Naive thymus-derived CD4-positive, alpha-beta T cell (primary cell): ENCODE data around the gene PPP3R1. TPM values are rescaled to one million over a fixed set of nuclear protein-coding genes. Genes with fewer than 3 reads are reported as not detected.

ENCODE experiments used
- ATAC-seq: fragments of 150-1000 bp; cut with Tn5 transposase; 2 replicates; pipeline ENCODE4 v1.10.0; 2021; ENCODE audit warnings: mild to moderate bottlenecking, moderate library complexity
- CTCF ChIA-PET: fragments of 350-600 bp; sonication (Branson Sonifier 250); formaldehyde crosslinking; loops from one replicate; lab custom pipeline; 2021; ENCODE audit warnings: antibody characterized with exemption; lab: Charles Lee
- POLR2A ChIA-PET: fragments of 350-600 bp; sonication (Branson Sonifier 250); formaldehyde crosslinking; loops from one replicate; lab custom pipeline; 2021; ENCODE audit warnings: antibody characterized with exemption, inconsistent platforms; lab: Charles Lee
- DNase-seq, 9 donors: peaks; one replicate each; pipeline versions ENCODE4 v3.0.0 to v3.0.0-alpha.2; 2020 to 2022; ENCODE audit warnings: mixed read lengths in 1 of 9
- H3K27ac ChIP-seq: one replicate; pipeline ENCODE4 v1.7.0; 2013; ENCODE audit warnings: mild to moderate bottlenecking, low read depth, low read length, moderate library complexity
- H3K27me3 ChIP-seq, 2 donors: one replicate each; pipeline ENCODE4 v1.7.0; 2013; ENCODE audit warnings: low read length in 2 of 2, mild to moderate bottlenecking in 2 of 2, moderate library complexity in 2 of 2; ENCODE audit not compliant: control insufficient read depth in 2 of 2, insufficient read depth in 2 of 2
- H3K36me3 ChIP-seq, 3 experiments: 1 replicate in 2 of 3; 2 replicates in 1 of 3; pipeline ENCODE4 v1.7.0; 2013; ENCODE audit warnings: low read length in 3 of 3, mild to moderate bottlenecking in 3 of 3, moderate library complexity in 1 of 3; ENCODE audit not compliant: insufficient read depth in 3 of 3, control insufficient read depth in 2 of 3
- H3K4me1 ChIP-seq, 2 donors: one replicate each; pipeline ENCODE4 v1.7.0; 2013; ENCODE audit warnings: low read length in 2 of 2, mild to moderate bottlenecking in 2 of 2, moderate library complexity in 1 of 2; ENCODE audit not compliant: control insufficient read depth in 2 of 2, insufficient read depth in 2 of 2
- H3K4me3 ChIP-seq: 2 replicates; pipeline ENCODE4 v1.7.0; 2013; ENCODE audit warnings: mild to moderate bottlenecking, low read length
- H3K9me3 ChIP-seq, 3 experiments: 1 replicate in 2 of 3; 2 replicates in 1 of 3; pipeline ENCODE4 v1.7.0; 2013; ENCODE audit warnings: low read length in 3 of 3; ENCODE audit not compliant: control insufficient read depth in 2 of 3
- H3K27ac Mint-ChIP-seq, 9 donors: one replicate each; pipeline ENCODE4 v1.8.0; 2020 to 2022; ENCODE audit warnings: mixed read lengths in 9 of 9, mild to moderate bottlenecking in 8 of 9, moderate library complexity in 5 of 9, inconsistent platforms in 2 of 9
- H3K27me3 Mint-ChIP-seq, 5 donors: one replicate each; pipeline ENCODE4 v1.8.0; 2021 to 2022; ENCODE audit warnings: mixed read lengths in 5 of 5, mild to moderate bottlenecking in 1 of 5
- H3K36me3 Mint-ChIP-seq, 5 donors: one replicate each; pipeline ENCODE4 v1.8.0; 2020 to 2022; ENCODE audit warnings: mixed read lengths in 5 of 5, mild to moderate bottlenecking in 3 of 5, inconsistent platforms in 1 of 5
- H3K4me1 Mint-ChIP-seq, 7 donors: one replicate each; pipeline ENCODE4 v1.8.0; 2020 to 2022; ENCODE audit warnings: mixed read lengths in 7 of 7, mild to moderate bottlenecking in 3 of 7, inconsistent platforms in 1 of 7
- H3K4me3 Mint-ChIP-seq, 10 donors: one replicate each; pipeline ENCODE4 v1.8.0; 2020 to 2022; ENCODE audit warnings: mild to moderate bottlenecking in 10 of 10, mixed read lengths in 10 of 10, moderate library complexity in 6 of 10, inconsistent platforms in 2 of 10
- H3K9me3 Mint-ChIP-seq, 11 donors: one replicate each; pipeline ENCODE4 v1.8.0; 2020 to 2022; ENCODE audit warnings: mixed read lengths in 11 of 11, mild to moderate bottlenecking in 4 of 11, inconsistent platforms in 1 of 11, moderate library complexity in 1 of 11
- intact Hi-C, 2 donors: fragments of 100-400 bp; cut with micrococcal nuclease; formaldehyde crosslinking; loops; one replicate each; pipeline ENCODE4 v1.15.1; 2023
- polyA plus RNA-seq, 2 donors: library from polyadenylated mRNA; unstranded; fragments of 300-500 nt; fragmentation: Illumina TruSeq; gene quantifications; one replicate each; pipeline ENCODE4 v1.2.3, GENCODE V29; 2021
- total RNA-seq, 6 experiments: library from RNA in 5 of 6; stranded (reverse) in 5 of 6; gene quantifications; 1 replicate in 5 of 6; 2 replicates in 1 of 6; pipeline ENCODE4 v1.2.3 and lab custom pipeline; 2021 to 2026

Gene PPP3R1
- total and polyA plus RNA-seq, 7 experiments from 2014 or later, result 2.6 to 78.2 (median 64.2) TPM

DNA sequence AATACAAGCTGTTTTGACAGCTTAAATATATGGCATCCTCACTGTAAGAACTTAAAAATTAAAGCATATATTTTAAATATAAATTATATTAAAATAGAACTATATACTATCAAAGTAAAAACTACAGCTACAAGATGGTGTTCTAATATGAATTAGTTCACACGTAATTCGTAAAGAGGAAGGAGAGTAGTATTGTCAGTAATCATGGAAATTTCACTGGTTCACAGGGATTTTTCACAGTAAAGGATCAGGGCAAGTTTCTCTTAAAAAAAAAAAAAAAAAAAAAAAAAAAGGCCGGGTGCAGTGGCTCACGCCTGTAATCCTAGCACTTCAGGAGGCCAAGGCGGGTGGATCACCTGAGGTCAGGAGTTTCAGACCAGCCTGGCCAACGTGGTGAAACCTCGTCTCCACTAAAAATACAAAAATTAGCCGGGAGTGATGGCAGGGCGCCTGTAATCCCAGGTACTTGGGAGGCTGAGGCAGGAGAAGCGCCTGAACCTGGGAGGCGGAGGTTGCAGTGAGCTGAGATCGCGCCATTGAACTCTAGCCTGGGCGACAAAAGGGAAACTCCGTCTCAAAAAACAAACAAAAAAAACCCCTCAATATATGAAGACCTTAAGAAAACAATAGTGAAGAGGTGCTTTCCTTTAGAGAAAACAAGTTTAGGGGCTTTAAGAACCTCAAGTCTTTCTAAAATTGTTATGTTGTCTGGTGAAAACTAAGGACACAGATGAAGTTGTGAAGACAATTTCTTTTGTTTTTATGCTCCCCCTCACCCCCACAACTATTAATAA is 62.1 kb downstream of the PPP3R1 start:
- ChIA-PET CTCF (no interaction called here), POLR2A (interaction anchor here (0.8 kb wide), 1 partner anchor 32 kb away, joined by 3 read pairs; no protein-coding TSS in a partner anchor)
- Histone ChIP-seq H3K9me3 (no peaks in the 10 kb centered on the region), H3K4me3 (no peak overlapping the region), H3K36me3 (peaks cover 0 to 10% (median 0%) of the 10 kb centered on the region in 3 experiments), H3K27me3 (no peaks in the 10 kb centered on the region), H3K27ac (peak overlapping the region; percentile 18), H3K4me1 (no peaks in the 10 kb centered on the region)
- Mint-ChIP-seq H3K4me3 (peak overlapping the region in 6 of 10 donors; percentile 14 to 63 (median 20)), H3K9me3 (no peaks in the 10 kb centered on the region), H3K4me1 (peaks cover 28 to 95% (median 76%) of the 10 kb centered on the region in 7 donors), H3K27ac (peak overlapping the region in 7 of 9 donors; percentile 25 to 90 (median 59)), H3K36me3 (peaks cover 0 to 16% (median 9%) of the 10 kb centered on the region in 5 donors), H3K27me3 (no peaks in the 10 kb centered on the region)
- ATAC-seq (no peak), DNase-seq (no peak)
- intact Hi-C loops, result no loop called here

DNA sequence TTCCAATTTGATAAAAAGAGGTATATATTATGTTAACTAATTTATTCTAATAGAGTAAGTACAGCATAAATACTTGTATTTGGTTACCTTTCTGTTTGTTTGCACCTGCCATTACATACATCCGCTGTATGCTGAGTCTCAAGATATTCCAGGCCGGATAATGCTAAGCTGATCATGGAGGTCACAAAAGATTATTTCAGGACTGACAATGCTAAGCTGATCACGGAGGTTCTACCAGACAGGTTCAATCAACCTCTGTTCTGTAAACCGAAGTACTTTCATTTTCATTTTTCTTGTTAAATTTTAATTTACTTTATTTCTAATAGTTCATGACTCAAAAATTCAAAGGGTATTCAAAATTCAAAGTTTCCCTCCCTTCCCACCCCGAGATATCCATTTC is 63.5 kb downstream of the PPP3R1 start:
- Mint-ChIP-seq H3K27ac (peak overlapping the region in 7 of 9 donors; percentile 5 to 73 (median 44)), H3K9me3 (no peaks in the 10 kb centered on the region), H3K27me3 (no peaks in the 10 kb centered on the region), H3K4me3 (peak overlapping the region in 7 of 10 donors; percentile 17 to 62 (median 54)), H3K4me1 (peaks cover 31 to 86% (median 70%) of the 10 kb centered on the region in 7 donors), H3K36me3 (peaks cover 0 to 25% (median 16%) of the 10 kb centered on the region in 5 donors)
- H3K4me1 ChIP-seq, result no peaks in the 10 kb centered on the region
- no peak overlapping the region for H3K4me3 ChIP-seq
- no peaks in the 10 kb centered on the region for H3K27me3 ChIP-seq
- peaks cover 0 to 14% (median 0%) of the 10 kb centered on the region in 3 experiments for H3K36me3 ChIP-seq
- ATAC-seq (no peak), DNase-seq (no peak)
- intact Hi-C loops, result no loop called here
- CTCF ChIA-PET, result interaction anchor here (0.5 to 1.3 kb wide), 3 partner anchors 67 to 102 kb away, joined by 4 to 5 read pairs (median 5); no protein-coding TSS in a partner anchor
- H3K27ac ChIP-seq, result peak overlapping the region; percentile 44
- POLR2A ChIA-PET, result no interaction called here
- H3K9me3 ChIP-seq, result no peaks in the 10 kb centered on the region

DNA sequence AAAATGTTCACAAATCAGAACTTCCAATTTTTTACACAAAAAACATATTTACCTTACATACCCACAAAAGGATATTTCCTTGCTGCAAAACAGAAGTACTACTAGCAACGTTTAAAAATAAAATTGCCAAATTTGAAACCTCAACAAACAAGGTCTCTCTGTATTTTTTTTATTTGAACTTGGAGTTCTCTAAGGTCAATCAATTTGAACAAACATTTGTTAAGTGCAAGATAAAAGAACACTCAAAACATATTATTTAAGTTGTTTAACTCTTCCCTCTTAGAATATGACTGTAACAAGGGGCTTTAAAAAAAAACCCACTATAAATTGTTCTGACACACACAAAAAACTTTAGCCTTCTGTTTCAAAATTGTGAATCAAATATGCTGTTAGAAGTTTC is 65.0 kb downstream of the PPP3R1 start:
- H3K4me1 ChIP-seq, result no peaks in the 10 kb centered on the region
- Mint-ChIP-seq H3K9me3 (peaks cover 0 to 2% (median 0%) of the 10 kb centered on the region in 11 donors), H3K27me3 (no peaks in the 10 kb centered on the region), H3K4me3 (no peak overlapping the region), H3K27ac (peak overlapping the region in 8 of 9 donors; percentile 4 to 78 (median 52)), H3K4me1 (peaks cover 25 to 78% (median 65%) of the 10 kb centered on the region in 7 donors), H3K36me3 (peaks cover 0 to 32% (median 22%) of the 10 kb centered on the region in 5 donors)
- H3K4me3 ChIP-seq, result no peak overlapping the region
- no peaks in the 10 kb centered on the region for H3K9me3 ChIP-seq
- intact Hi-C loops, result no loop called here
- no peak overlapping the region for H3K27ac ChIP-seq
- H3K27me3 ChIP-seq, result no peaks in the 10 kb centered on the region
- ATAC-seq, result no peak
- ChIA-PET CTCF (no interaction called here), POLR2A (no interaction called here)
- no peak for DNase-seq
- peaks cover 0 to 22% (median 0%) of the 10 kb centered on the region in 3 experiments for H3K36me3 ChIP-seq

DNA sequence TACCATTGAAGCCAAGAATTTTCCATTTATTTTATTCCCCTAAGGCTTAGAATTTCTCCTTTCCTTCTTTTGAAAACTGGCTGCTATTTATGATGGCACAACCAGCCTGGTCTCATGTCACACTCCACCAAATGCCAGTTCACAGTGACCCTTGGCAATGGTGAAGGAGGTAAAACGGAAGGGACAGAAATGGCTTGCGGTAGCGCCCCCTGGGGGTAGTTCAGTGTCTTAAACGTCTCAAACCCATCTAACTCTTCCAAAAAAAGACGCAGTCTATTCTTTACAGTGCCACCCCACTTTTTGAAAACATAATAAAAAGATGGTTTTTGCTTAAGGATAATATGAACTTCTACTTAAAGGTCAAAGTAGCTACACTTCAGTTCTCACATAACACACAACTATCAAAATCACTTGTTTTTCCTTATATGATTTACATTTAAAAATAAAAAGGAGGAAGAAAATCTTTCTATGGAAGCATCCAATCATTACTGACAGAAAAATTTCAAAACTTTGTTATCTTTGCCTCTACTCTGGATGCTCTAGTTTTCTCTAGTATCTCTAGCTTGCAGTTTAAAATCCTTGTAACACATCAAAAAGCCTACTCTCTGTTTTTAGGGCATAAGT is 66.7 kb downstream of the PPP3R1 start:
- ChIA-PET POLR2A (interaction anchor here (0.7 kb wide), 1 partner anchor 70 kb away, joined by 3 read pairs; no protein-coding TSS in a partner anchor), CTCF (interaction anchor here (0.6 to 1.2 kb wide), 4 partner anchors 14 to 98 kb away, joined by 3 to 6 read pairs (median 3); no protein-coding TSS in a partner anchor)
- Mint-ChIP-seq H3K36me3 (peaks cover 0 to 39% (median 22%) of the 10 kb centered on the region in 5 donors), H3K4me3 (no peak overlapping the region), H3K4me1 (peaks cover 22 to 66% (median 58%) of the 10 kb centered on the region in 7 donors), H3K9me3 (peaks cover 0 to 2% (median 0%) of the 10 kb centered on the region in 11 donors), H3K27ac (peak overlapping the region in 7 of 9 donors; percentile 51 to 87 (median 73)), H3K27me3 (no peaks in the 10 kb centered on the region)
- Histone ChIP-seq H3K27ac (no peak overlapping the region), H3K4me3 (no peak overlapping the region), H3K4me1 (no peaks in the 10 kb centered on the region), H3K9me3 (no peaks in the 10 kb centered on the region), H3K27me3 (no peaks in the 10 kb centered on the region), H3K36me3 (peaks cover 0 to 29% (median 0%) of the 10 kb centered on the region in 3 experiments)
- ATAC-seq, result peak; percentile 87
- intact Hi-C loops, result loop anchor here (1.0 kb wide), 2 partner anchors 8 to 63 kb away; no protein-coding TSS in a partner anchor
- peak; percentile 28 to 55 (median 47) for DNase-seq

DNA sequence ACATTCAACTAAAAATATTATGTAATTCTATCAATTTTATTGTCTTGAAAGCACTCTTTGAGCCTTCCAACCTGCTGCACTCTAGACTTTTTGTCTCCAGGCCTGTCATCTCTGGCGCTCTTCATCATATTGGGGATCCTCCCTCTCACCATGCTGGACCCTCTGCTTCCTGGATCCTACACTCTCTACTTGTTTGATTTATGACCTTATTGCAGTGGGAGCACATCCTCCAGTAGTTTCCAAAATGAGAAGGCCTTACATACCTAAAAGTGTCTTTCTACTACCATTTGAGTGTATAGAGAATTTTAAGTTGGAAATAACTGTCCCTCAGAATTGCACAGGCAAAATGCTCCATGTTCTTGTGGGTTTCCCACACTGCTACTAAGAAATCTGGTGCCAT is 69.4 kb downstream of the PPP3R1 start:
- Mint-ChIP-seq H3K4me3 (no peak overlapping the region), H3K4me1 (peaks cover 13 to 45% (median 36%) of the 10 kb centered on the region in 7 donors), H3K36me3 (peaks cover 0 to 50% (median 22%) of the 10 kb centered on the region in 5 donors), H3K9me3 (peaks cover 0 to 2% (median 0%) of the 10 kb centered on the region in 11 donors), H3K27ac (peak overlapping the region in 8 of 9 donors; percentile 7 to 89 (median 48)), H3K27me3 (no peaks in the 10 kb centered on the region)
- H3K27me3 ChIP-seq, result no peaks in the 10 kb centered on the region
- intact Hi-C loops, result no loop called here
- ChIA-PET CTCF (interaction anchor here (1.7 kb wide), 1 partner anchor 15 kb away, joined by 8 read pairs; no protein-coding TSS in a partner anchor), POLR2A (interaction anchor here (1.2 kb wide), 1 partner anchor 21 kb away, joined by 3 read pairs; no protein-coding TSS in a partner anchor)
- H3K36me3 ChIP-seq, result peaks cover 0 to 44% (median 5%) of the 10 kb centered on the region in 3 experiments
- H3K9me3 ChIP-seq, result no peaks in the 10 kb centered on the region
- no peak overlapping the region for H3K4me3 ChIP-seq
- ATAC-seq (no peak), DNase-seq (no peak)
- H3K27ac ChIP-seq, result peak overlapping the region; percentile 20
- H3K4me1 ChIP-seq, result no peaks in the 10 kb centered on the region

DNA sequence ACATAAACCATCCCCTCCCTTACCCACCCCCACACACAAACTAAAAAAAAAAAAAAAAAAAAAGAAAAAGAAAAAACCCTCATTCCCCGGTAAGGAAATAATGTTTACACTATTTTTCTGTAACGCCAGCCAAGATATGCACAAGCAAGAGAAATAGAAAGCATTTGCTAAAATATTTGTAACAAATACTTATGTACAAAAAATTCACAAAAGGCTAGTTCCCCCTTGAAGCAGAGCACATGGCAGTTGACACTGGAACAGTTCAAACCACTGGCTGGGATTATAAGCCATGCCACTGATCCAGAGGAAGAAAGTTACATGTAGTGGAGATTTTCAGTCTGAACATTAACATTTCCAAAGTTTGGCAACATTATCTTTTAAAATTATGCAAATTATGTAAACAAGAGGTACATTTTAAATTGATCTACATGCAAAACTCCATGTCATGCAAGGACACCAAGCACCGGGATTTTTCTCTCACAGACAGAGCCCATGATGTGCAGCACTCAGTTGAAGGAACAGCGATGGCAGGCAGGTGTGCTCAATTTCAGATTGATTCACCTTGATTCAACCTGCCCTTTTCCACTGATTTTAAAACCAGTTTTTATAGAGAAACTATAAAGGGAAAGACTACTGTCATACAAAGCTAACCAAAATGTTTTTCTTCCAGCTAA is 73.2 kb downstream of the PPP3R1 start:
- ATAC-seq (no peak), DNase-seq (no peak)
- Mint-ChIP-seq H3K4me1 (peaks cover 2 to 19% (median 14%) of the 10 kb centered on the region in 7 donors), H3K36me3 (peaks cover 0 to 36% (median 14%) of the 10 kb centered on the region in 5 donors), H3K9me3 (peaks cover 0 to 2% (median 0%) of the 10 kb centered on the region in 11 donors), H3K27me3 (no peaks in the 10 kb centered on the region), H3K27ac (peak overlapping the region in 5 of 9 donors; percentile 17 to 62 (median 53)), H3K4me3 (no peak overlapping the region)
- ChIA-PET POLR2A (interaction anchor here (1.1 kb wide), 1 partner anchor 11 kb away, joined by 3 read pairs; no protein-coding TSS in a partner anchor), CTCF (interaction anchor here (0.6 kb wide), 1 partner anchor 10 kb away, joined by 3 read pairs; no protein-coding TSS in a partner anchor)
- peaks cover 0 to 39% (median 5%) of the 10 kb centered on the region in 3 experiments for H3K36me3 ChIP-seq
- no peaks in the 10 kb centered on the region for H3K9me3 ChIP-seq
- H3K4me1 ChIP-seq, result no peaks in the 10 kb centered on the region
- no peak overlapping the region for H3K27ac ChIP-seq
- intact Hi-C loops, result no loop called here
- no peaks in the 10 kb centered on the region for H3K27me3 ChIP-seq
- no peak overlapping the region for H3K4me3 ChIP-seq
